GM12891 (cell line): ENCODE results near the gene GRIK3.
"Not testable (repeated sequence)": the region's sequence is repeated elsewhere in the genome, so short reads cannot be mapped to it uniquely, and the experiment has no call there.

Experiments
- DNase-seq: peaks from one replicate; pipeline ENCODE4 v3.0.0; 2011; ENCODE audit warnings: low spot score; ENCODE audit not compliant: insufficient read length
- FAIRE-seq: peaks from 2 replicates; lab custom pipeline; 2011; peaks lifted over from hg19 to GRCh38; lab: Jason Lieb, UNC
- PAX5 ChIP-seq: IDR thresholded peaks from 2 replicates; pipeline ENCODE4 v1.6.1; 2011; ENCODE audit warnings: low read length, moderate library complexity, mild to moderate bottlenecking; ENCODE audit not compliant: insufficient read depth, severe bottlenecking
- POLR2A ChIP-seq: IDR thresholded peaks from 2 replicates; pipeline ENCODE4 v1.6.1; 2011; ENCODE audit warnings: low read depth, low read length, control low read depth
- POLR2AphosphoS5 ChIP-seq: IDR thresholded peaks from 2 replicates; pipeline ENCODE4 v1.6.1; 2011; ENCODE audit warnings: low read depth, low read length, control low read depth
- POU2F2 ChIP-seq: IDR thresholded peaks from 2 replicates; pipeline ENCODE4 v1.6.1; 2011; ENCODE audit warnings: low read depth, mild to moderate bottlenecking, control low read depth, low read length, moderate library complexity
- SPI1 ChIP-seq: IDR thresholded peaks from 2 replicates; pipeline ENCODE4 v1.6.1; 2011; ENCODE audit warnings: low read depth, low read length, control low read depth
- TAF1 ChIP-seq: IDR thresholded peaks from 2 replicates; pipeline ENCODE4 v1.6.1; 2011; ENCODE audit warnings: low read depth, low read length, control low read depth

The GRIK3 gene

DNA sequence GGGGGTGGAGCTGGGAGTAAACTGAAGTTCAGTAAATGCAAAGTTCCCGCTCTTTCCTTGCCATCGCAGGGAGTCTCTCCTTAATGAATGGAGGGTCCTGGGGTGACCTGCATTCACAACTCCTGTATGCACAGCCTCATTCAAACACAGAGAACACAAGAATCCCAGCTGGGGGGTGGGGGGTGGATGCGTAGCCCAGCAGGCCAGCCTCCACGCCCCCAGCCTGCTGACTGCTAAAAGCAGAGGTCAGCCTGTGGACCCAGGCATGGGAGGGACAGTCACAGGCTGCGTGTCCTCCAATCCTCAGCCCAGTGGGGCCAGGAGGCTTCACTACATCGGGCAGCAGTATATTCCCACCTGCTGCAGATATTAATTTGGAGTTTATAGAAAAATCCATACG lies 263.1 kb downstream of the GRIK3 start:
- no peak for DNase-seq
- no peak for TF ChIP-seq PAX5
- TF ChIP-seq TAF1 = no peak
- TF ChIP-seq POLR2AphosphoS5 = no peak
- TF ChIP-seq POLR2A = no peak
- no peak for TF ChIP-seq POU2F2
- no peak for TF ChIP-seq SPI1
- FAIRE-seq = no peak

DNA sequence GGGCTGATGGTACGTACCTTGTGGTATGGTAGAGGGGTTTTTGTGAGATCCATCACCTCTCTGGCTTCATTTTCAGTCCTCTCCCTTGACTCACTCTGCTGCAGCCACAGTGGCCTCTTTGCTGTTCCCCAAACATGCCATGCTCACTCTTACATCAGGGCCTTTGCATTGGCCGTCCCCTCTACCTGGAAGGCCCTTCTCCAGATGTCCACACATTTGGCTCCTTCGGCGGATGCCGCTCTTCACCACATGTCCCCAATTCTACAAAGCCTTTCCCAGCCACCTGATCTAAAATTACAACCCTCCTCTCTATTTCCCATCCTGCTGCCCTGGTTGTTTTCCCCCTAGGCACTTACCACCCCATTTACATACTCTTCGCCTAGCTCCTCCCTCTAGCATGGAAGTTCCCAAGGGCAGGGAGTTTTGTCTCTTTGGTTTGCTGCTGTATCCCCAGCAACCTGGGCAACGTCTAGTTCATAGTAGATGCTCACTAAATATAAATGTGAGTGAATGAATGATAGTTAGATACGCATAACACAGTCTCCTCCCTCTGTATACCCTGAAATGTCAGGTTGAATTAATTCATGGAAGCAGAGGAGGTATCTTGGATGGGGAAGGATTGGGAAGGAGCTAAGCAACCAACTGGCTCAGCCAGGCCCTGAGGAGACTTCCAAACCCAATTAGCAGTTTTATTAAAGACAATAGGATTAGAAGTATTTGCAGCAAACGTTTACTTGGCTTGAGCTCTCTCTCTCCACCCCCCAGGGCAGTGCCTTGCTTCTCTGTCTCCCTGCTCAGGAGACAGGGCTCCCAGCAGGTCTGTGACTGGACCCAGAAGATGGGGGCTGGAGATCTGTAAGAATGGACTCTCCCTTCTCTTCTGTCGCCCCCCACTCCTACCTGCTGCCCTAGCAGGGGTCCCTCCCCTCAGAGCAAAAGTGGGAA lies 264.2 kb downstream of the GRIK3 start:
- TF ChIP-seq POLR2A (no peak), POLR2AphosphoS5 (no peak), POU2F2 (no peak), TAF1 (no peak), SPI1 (no peak), PAX5 (no peak)
- DNase-seq = no peak
- no peak for FAIRE-seq

DNA sequence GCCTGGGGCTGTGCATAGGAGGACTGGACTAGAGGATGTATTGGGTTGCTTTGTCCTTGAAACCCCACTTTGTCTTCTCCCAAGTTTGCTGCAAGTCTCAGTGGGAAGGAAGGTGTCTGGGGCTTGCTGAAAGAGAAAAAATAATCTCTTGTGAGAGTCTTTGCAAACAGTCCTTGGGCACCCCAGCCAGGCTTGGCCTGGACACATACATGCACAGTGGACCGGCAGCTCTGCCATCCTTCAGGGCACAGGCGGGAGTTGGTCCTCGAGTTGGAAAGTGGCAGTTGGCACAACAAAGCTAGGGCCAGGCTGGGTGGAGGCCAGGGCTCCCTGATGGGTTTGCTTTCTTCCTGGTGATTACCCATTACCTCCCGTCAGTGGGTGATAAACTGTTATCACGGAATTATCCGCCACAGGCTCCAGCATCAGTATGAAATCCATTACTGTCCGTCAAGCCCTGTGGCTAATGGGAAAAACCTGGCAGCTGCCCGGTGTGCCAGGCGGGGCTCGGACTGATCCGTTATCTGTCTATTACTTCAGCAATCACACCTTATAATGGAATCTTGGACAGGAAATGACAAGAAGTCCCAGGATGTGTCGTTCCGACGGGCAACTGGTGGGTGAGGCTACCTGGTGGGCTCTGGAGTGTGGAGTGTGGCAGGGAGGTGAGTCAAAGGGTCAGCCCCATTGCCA lies 265.7 kb downstream of the GRIK3 start:
- DNase-seq (no peak), FAIRE-seq (no peak)
- no peak for TF ChIP-seq POLR2AphosphoS5
- TF ChIP-seq SPI1 = no peak
- TF ChIP-seq POLR2A = no peak
- no peak for TF ChIP-seq PAX5
- no peak for TF ChIP-seq TAF1
- TF ChIP-seq POU2F2 = no peak

- FAIRE-seq, DNase-seq: not testable (repeated sequence)
These were observed 266.9 kb downstream of the GRIK3 start for GRCh38 chr1:36767429-36767828.

DNA sequence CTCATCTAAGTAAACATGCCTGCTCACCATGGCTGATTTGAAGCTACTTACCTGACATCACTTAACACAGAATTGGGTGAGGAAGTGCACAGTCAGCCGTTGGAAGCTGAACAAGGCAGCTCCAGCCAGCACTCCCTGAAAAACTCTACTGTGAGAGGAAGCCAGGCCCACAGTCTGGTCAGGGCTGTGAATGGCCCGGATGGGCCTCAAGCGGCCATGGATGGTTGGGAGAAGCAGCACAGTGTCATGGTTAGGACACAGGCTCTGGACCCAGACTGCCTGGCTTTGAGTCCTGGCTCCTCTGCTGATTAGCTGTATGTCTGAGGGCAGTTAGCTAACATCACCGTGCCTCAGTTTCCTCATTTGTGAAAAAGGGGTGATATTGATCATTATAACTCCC lies 267.8 kb downstream of the GRIK3 start:
- no peak for DNase-seq
- no peak for FAIRE-seq
- TF ChIP-seq PAX5 (no peak), SPI1 (no peak), POLR2AphosphoS5 (no peak), POU2F2 (no peak), POLR2A (no peak), TAF1 (no peak)

GRCh38 chr1:36765785-36766300 lies 268.5 kb downstream of the GRIK3 start:
- FAIRE-seq = no peak
- no peak for TF ChIP-seq PAX5
- TF ChIP-seq SPI1 = no peak
- no peak for TF ChIP-seq POU2F2
- no peak for TF ChIP-seq POLR2AphosphoS5
- TF ChIP-seq TAF1 = no peak
- TF ChIP-seq POLR2A = no peak
- no peak for DNase-seq

- FAIRE-seq = no peak
- TF ChIP-seq SPI1 (no peak), TAF1 (no peak), PAX5 (no peak), POLR2A (no peak), POLR2AphosphoS5 (no peak), POU2F2 (no peak)
- no peak for DNase-seq
These were observed 269.5 kb downstream of the GRIK3 start for GRCh38 chr1:36764798-36765197.

DNA sequence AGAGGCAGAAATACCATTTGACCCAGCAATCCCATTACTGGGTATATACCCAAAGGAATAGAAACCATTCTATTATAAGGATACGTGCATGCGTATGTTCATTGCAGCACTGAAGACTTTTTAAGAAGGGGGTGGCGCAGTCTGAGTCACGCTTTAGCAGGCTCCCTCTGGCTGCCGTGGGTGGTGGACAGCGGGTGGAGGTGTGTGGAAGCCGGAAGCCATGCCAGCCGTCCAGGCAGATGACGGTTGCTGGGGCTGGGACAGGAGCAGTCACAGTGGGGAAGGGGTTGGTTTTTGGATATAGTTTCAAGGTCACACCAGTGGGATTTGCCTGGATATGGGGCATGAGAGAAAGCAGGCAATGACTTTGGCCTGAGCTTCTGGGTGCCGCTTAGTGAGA lies 270.5 kb downstream of the GRIK3 start:
- FAIRE-seq = no peak
- TF ChIP-seq POLR2A (no peak), TAF1 (no peak), POU2F2 (no peak), PAX5 (no peak), SPI1 (no peak), POLR2AphosphoS5 (no peak)
- DNase-seq = no peak

DNA sequence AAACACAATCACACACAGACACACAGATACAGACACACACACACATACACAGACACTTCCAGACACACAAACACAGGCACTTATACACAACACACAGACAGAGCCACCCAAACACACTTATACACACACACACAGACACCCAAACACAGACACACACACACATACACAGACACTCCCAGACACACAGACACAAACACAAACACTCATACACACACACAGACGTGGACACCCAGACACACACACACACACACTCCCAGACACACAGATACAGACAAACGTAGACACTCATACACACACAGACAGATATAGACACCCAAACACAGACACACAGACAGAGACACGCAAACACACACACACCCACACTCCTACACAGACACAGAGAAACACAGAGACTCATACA lies 272.1 kb downstream of the GRIK3 start:
- no peak for FAIRE-seq

GRCh38 chr1:36761113-36761512 lies 273.2 kb downstream of the GRIK3 start:
- TF ChIP-seq POU2F2 (no peak), POLR2AphosphoS5 (no peak), TAF1 (no peak), SPI1 (no peak), POLR2A (no peak), PAX5 (no peak)
- DNase-seq (no peak), FAIRE-seq (no peak)

More for the DNA sequence above, 272.1 kb downstream of the GRIK3 start:
- no peak for DNase-seq
- TF ChIP-seq TAF1 = no peak
- TF ChIP-seq POLR2AphosphoS5 = no peak
- TF ChIP-seq SPI1 = no peak

- DNase-seq = no peak
- TF ChIP-seq SPI1 (no peak), POU2F2 (no peak), PAX5 (no peak), POLR2AphosphoS5 (no peak), POLR2A (no peak), TAF1 (no peak)
- FAIRE-seq = no peak
These were observed 274.2 kb downstream of the GRIK3 start for GRCh38 chr1:36760081-36760480.
